GM19099 (cell line): ENCODE data around the gene ICA1.

Source experiments
- POLR2A ChIP-seq: IDR thresholded peaks from 3 replicates; pipeline ENCODE4 v1.6.1; 2011; ENCODE audit warnings: low read depth; ENCODE audit not compliant: insufficient read length; ENCODE audit errors: extremely low read depth

Gene ICA1

GRCh38 chr7:8103282-8103681 is 158.7 kb downstream of the ICA1 start:
- no peak for TF ChIP-seq POLR2A

GRCh38 chr7:8094164-8095140 is 167.5 kb downstream of the ICA1 start:
- TF ChIP-seq POLR2A: no peak

GRCh38 chr7:8092140-8092539 is 169.8 kb downstream of the ICA1 start:
- no peak for TF ChIP-seq POLR2A

- no peak for TF ChIP-seq POLR2A
These were observed 172.8 kb downstream of the ICA1 start for GRCh38 chr7:8089036-8089780.

GRCh38 chr7:8086239-8086638 is 175.7 kb downstream of the ICA1 start:
- no peak for TF ChIP-seq POLR2A

GRCh38 chr7:8085420-8085819 is 176.5 kb downstream of the ICA1 start:
- no peak for TF ChIP-seq POLR2A

- no peak for TF ChIP-seq POLR2A
These were observed 177.1 kb downstream of the ICA1 start for GRCh38 chr7:8084836-8085235.

- no peak for TF ChIP-seq POLR2A
These were observed 179.2 kb downstream of the ICA1 start for GRCh38 chr7:8082762-8083161.

GRCh38 chr7:8078418-8078817 is 183.5 kb downstream of the ICA1 start:
- no peak for TF ChIP-seq POLR2A

- no peak for TF ChIP-seq POLR2A
These were observed 191.4 kb downstream of the ICA1 start for GRCh38 chr7:8070451-8071180.

- TF ChIP-seq POLR2A: no peak
These were observed 192.9 kb downstream of the ICA1 start for GRCh38 chr7:8068892-8069686.

- no peak for TF ChIP-seq POLR2A
These were observed 196.6 kb downstream of the ICA1 start for GRCh38 chr7:8065356-8065813.

- TF ChIP-seq POLR2A: no peak
These were observed 197.1 kb downstream of the ICA1 start for GRCh38 chr7:8064828-8065227.

- no peak for TF ChIP-seq POLR2A
These were observed 198.2 kb downstream of the ICA1 start for GRCh38 chr7:8063706-8064297.
